HCT116 (cell line): Measurements from ENCODE around the gene SFTPA2.

Experiments
- ELF1 ChIP-seq: IDR thresholded peaks from 2 replicates; pipeline ENCODE4 v1.6.1; 2012; ENCODE audit warnings: low read depth, borderline replicate concordance
- EZH2 ChIP-seq: fragments of 200-600 bp; sonication (generic); IDR thresholded peaks from 2 replicates; pipeline ENCODE4 v1.6.1; 2017; ENCODE audit warnings: antibody characterized with exemption, mixed run types
- FOSL1 ChIP-seq: IDR thresholded peaks from 2 replicates; pipeline ENCODE4 v1.6.1; 2012; ENCODE audit warnings: low read depth
- POLR2A ChIP-seq: IDR thresholded peaks from 2 replicates; pipeline ENCODE4 v1.7.0; 2011; ENCODE audit warnings: borderline replicate concordance; ENCODE audit not compliant: insufficient read depth, insufficient read length; ENCODE audit errors: extremely low read depth
- POLR2AphosphoS5 ChIP-seq: IDR thresholded peaks from 2 replicates; pipeline ENCODE4 v1.6.1; 2011; ENCODE audit warnings: mild to moderate bottlenecking, low read depth, low read length, moderate library complexity
- RAD21 ChIP-seq: IDR thresholded peaks from 2 replicates; pipeline ENCODE4 v1.6.1; 2012; ENCODE audit warnings: low read depth, mild to moderate bottlenecking
- SRF ChIP-seq: IDR thresholded peaks from 2 replicates; pipeline ENCODE4 v1.6.1; 2012; ENCODE audit warnings: low read depth
- TCF7L2 ChIP-seq: IDR thresholded peaks from 2 replicates; pipeline ENCODE4 v1.7.0; 2011; ENCODE audit warnings: borderline replicate concordance, inconsistent platforms; ENCODE audit not compliant: insufficient read depth, insufficient read length; ENCODE audit errors: extremely low read depth
- TF ChIP-seq, protein P1 (sequence below), 3 experiments: fragments of 200-600 bp in 1 of 3; sonication (generic) in 1 of 3; IDR thresholded peaks in 2 of 3; conservative IDR thresholded peaks in 1 of 3; 2 replicates each; pipeline ENCODE4 v1.5.1; 2012 to 2017; ENCODE audit warnings: low read depth in 2 of 3, low read length in 2 of 3, antibody characterized with exemption in 1 of 3, borderline replicate concordance in 1 of 3, control low read depth in 1 of 3, mild to moderate bottlenecking in 1 of 3, mixed read lengths in 1 of 3, mixed run types in 1 of 3, moderate library complexity in 1 of 3; ENCODE audit not compliant: insufficient read depth in 1 of 3
- TF ChIP-seq, protein P2 (sequence below): IDR thresholded peaks from 2 replicates; pipeline ENCODE4 v1.6.1; 2012

DNA sequence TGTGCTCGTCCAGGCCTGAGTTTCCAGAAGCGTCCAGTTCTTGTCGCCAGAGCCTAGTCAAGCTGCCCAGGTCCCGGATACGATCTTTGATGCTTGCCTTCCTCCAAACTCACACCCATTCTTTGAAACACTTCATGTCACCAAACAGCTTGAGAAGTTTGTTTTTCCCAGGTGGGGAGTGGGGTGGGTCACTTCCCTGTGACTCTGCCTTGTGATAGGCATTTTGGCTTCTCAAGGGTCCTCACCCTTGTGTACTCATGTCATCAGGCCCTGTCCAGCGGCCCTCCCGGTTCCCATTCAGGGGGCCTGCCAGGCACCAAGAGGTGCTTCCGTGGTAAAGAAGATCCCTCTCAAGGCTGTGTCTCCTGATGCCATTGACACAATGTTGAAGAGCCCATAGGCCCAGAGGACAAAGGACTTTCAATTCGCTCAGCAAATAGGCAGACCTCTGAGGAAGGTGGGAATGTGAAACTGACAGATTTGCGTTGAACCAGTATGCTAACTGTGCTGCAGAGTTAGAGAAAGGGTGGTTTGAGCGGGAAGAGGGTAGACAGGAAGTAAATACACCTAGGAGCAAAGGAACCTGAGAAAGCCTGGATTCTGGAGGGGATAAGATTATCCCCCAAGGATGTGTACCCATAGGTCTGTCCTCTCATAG is 25.8 kb upstream of the SFTPA2 start:
- TF ChIP-seq, protein P1, sequence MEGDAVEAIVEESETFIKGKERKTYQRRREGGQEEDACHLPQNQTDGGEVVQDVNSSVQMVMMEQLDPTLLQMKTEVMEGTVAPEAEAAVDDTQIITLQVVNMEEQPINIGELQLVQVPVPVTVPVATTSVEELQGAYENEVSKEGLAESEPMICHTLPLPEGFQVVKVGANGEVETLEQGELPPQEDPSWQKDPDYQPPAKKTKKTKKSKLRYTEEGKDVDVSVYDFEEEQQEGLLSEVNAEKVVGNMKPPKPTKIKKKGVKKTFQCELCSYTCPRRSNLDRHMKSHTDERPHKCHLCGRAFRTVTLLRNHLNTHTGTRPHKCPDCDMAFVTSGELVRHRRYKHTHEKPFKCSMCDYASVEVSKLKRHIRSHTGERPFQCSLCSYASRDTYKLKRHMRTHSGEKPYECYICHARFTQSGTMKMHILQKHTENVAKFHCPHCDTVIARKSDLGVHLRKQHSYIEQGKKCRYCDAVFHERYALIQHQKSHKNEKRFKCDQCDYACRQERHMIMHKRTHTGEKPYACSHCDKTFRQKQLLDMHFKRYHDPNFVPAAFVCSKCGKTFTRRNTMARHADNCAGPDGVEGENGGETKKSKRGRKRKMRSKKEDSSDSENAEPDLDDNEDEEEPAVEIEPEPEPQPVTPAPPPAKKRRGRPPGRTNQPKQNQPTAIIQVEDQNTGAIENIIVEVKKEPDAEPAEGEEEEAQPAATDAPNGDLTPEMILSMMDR (IDR thresholded peaks at IDR 0.05 in 2 of 3, conservative IDR thresholded peaks at IDR 0.05 in 1 of 3; ENCODE audit: borderline replicate concordance in 1 of 3, insufficient read depth in 1 of 3, low read depth in 2 of 3, low read length in 2 of 3), result no peak
- no peak for TF ChIP-seq POLR2AphosphoS5
- TF ChIP-seq RAD21, result no peak
- no peak for TF ChIP-seq EZH2
- no peak for TF ChIP-seq FOSL1
- no peak for TF ChIP-seq POLR2A
- TF ChIP-seq SRF, result no peak
- TF ChIP-seq, protein P2, sequence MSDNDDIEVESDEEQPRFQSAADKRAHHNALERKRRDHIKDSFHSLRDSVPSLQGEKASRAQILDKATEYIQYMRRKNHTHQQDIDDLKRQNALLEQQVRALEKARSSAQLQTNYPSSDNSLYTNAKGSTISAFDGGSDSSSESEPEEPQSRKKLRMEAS, result no peak
- no peak for TF ChIP-seq TCF7L2
- no peak for TF ChIP-seq ELF1
